ENCODE data around the gene ABCG1.

Gene ABCG1

DNA sequence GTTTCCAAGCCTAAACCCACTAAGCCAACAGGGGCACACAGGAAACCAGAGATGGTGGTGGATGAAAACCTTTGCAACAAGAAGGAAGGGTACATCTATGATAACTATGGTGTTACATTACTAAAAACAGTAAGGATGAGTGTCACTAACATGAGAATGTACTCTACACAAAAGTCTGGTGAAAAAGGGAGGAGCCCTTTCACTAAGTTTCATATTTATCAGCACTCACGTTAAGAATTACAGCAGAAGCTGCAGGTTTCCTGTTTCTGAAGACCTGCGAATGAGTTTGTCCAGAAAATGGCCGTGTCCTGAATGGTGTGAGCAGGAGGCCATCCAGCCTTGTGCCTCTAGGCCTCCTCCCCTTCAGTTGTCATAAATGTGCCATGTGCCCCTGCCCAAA lies 17.8 kb downstream of the ABCG1 start:
- H3K36me3 Mint-ChIP-seq: peaks cover 7% of the 10 kb centered on the region
- CTCF ChIA-PET: interaction anchor here (0.9 to 4.4 kb wide), 5 partner anchors 13 to 24 kb away, joined by 3 to 56 read pairs (median 5); no protein-coding TSS in a partner anchor
- DNase-seq: no peak
- H3K27me3 Mint-ChIP-seq: no peaks in the 10 kb centered on the region
- peak overlapping the region; percentile 40 for H3K4me3 Mint-ChIP-seq
- H3K27ac Mint-ChIP-seq: peak overlapping the region; percentile 77
- no peaks in the 10 kb centered on the region for H3K9me3 Mint-ChIP-seq
- peaks cover 83% of the 10 kb centered on the region for H3K4me1 Mint-ChIP-seq

DNA sequence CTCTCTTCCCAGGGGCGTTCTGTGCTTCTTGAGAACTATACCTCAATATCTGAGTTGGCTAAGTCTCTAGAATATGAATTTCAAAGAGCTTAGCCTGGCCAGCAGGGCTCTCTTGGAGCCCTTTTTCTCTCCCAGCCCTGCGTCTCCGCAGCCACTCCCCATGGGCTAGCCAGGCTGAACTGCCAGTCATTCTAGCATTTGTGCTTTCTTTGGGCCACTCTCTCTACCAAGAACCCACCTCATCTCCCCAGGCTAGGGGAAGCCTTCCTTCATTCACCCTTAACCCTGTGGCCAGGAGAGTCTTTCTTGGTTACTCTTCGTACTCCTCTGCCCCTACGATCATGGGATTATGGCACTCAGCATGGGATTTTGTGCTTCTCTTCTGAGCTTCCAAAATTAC lies 18.2 kb downstream of the ABCG1 start:
- DNase-seq: no peak
- Mint-ChIP-seq H3K27ac (peak overlapping the region; percentile 77), H3K4me3 (no peak overlapping the region), H3K36me3 (peaks cover 6% of the 10 kb centered on the region), H3K9me3 (no peaks in the 10 kb centered on the region), H3K4me1 (peaks cover 78% of the 10 kb centered on the region), H3K27me3 (no peaks in the 10 kb centered on the region)
- CTCF ChIA-PET: interaction anchor here (0.9 to 4.4 kb wide), 7 partner anchors 14 to 73 kb away, joined by 3 to 56 read pairs (median 5); no protein-coding TSS in a partner anchor

DNA sequence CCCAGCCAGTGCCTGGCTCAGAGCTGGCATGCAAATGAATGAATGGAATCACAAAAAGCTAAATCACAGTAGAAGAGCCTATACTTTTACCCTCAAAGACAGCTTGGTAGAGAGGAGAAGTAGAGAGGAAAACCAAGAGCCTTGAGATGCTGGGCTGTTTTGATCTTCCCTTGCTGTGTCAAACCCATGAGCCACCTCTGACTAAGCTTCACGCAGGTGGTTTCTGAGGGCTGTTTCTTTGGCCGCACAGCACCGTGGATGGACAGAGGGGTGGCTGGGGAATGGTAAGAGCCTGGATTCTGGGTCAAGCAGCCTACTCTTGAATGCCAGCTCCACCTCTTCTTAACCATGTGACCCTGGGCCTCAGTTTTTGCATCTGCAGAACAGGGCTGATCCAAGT lies 18.6 kb downstream of the ABCG1 start:
- Mint-ChIP-seq H3K36me3 (peaks cover 2% of the 10 kb centered on the region), H3K4me3 (no peak overlapping the region), H3K4me1 (peaks cover 78% of the 10 kb centered on the region), H3K27me3 (no peaks in the 10 kb centered on the region), H3K27ac (peak overlapping the region; percentile 77), H3K9me3 (no peaks in the 10 kb centered on the region)
- DNase-seq: peak; percentile 47
- CTCF ChIA-PET: interaction anchor here (0.9 to 4.4 kb wide), 8 partner anchors 14 to 92 kb away, joined by 3 to 56 read pairs (median 6); no protein-coding TSS in a partner anchor

DNA sequence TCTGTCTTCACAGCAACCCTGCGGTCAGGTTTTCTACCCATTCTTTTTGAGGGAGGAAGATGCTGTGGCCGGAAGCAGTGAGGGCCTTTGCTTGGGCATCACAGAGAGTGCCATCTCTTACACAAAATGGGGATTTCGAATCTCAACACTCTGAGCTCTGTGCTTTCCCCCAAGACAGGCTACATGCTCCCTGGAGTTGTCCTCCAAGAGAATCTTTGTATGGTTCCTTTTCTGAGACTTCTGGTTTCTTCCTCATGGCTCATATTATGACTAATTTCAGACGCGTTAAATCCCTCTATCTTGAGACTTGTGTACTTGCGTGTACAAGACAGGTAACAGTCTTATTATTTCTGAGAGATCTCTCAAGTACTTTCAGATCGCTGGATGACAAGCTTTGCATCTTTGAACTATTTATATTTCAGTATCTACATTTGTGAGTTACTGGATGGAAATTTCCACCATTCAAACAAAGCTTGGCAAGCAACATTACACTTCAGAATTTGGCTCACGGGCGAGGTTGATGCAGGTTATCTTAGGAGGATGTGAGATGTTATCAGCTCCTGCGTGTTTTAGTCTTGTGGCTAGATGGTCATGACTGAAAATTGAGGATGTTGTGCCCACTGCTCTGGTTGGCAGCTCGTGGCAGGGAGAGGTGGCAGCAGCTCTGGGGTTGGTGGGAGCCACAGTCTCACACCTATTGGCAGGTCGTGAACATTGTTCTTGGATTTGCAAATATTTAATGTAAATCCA lies 19.4 kb downstream of the ABCG1 start:
- Mint-ChIP-seq H3K27ac (peak overlapping the region; percentile 77), H3K27me3 (no peaks in the 10 kb centered on the region), H3K9me3 (no peaks in the 10 kb centered on the region), H3K4me1 (peaks cover 70% of the 10 kb centered on the region), H3K36me3 (no peaks in the 10 kb centered on the region), H3K4me3 (peak overlapping the region; percentile 43)
- DNase-seq: peak; percentile 70
- CTCF ChIA-PET: interaction anchor here (0.7 to 4.4 kb wide), 16 partner anchors 8 to 93 kb away, joined by 3 to 56 read pairs (median 4); no protein-coding TSS in a partner anchor

GRCh38 chr21:42239556-42239955 lies 20.6 kb downstream of the ABCG1 start:
- Mint-ChIP-seq H3K4me1 (peaks cover 58% of the 10 kb centered on the region), H3K4me3 (no peak overlapping the region), H3K27me3 (no peaks in the 10 kb centered on the region), H3K36me3 (no peaks in the 10 kb centered on the region), H3K9me3 (no peaks in the 10 kb centered on the region), H3K27ac (no peak overlapping the region)
- CTCF ChIA-PET: interaction anchor here (0.9 to 4.4 kb wide), 9 partner anchors 9 to 94 kb away, joined by 3 to 56 read pairs (median 6); no protein-coding TSS in a partner anchor
- DNase-seq: peak; percentile 46

DNA sequence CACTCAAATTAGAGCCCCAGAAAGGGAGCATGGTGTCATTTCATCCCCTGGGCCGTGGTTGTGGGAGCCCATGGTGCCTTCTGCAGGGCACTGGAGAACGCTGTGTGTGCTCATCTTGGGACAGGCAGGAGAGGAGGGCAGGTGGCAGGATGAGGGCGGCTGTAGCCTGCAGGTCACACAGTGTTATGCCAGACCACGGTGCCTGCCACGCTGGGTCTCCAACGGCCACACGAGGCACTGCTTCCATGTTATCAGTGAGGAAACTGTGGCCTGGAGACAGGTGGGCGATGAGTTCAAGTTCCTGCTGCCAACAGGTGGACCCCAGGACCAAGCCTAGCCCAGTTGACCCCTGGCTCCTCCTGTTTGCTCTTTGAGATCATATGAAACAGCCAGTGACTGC lies 21.0 kb downstream of the ABCG1 start:
- no peaks in the 10 kb centered on the region for H3K9me3 Mint-ChIP-seq
- H3K4me3 Mint-ChIP-seq: no peak overlapping the region
- H3K27ac Mint-ChIP-seq: no peak overlapping the region
- no peaks in the 10 kb centered on the region for H3K27me3 Mint-ChIP-seq
- no peaks in the 10 kb centered on the region for H3K36me3 Mint-ChIP-seq
- H3K4me1 Mint-ChIP-seq: peaks cover 57% of the 10 kb centered on the region
- DNase-seq: no peak
- CTCF ChIA-PET: interaction anchor here (1.4 to 4.4 kb wide), 6 partner anchors 12 to 95 kb away, joined by 3 to 56 read pairs (median 8); no protein-coding TSS in a partner anchor

GRCh38 chr21:42242611-42243010 lies 23.7 kb downstream of the ABCG1 start:
- Mint-ChIP-seq H3K27me3 (peaks cover 7% of the 10 kb centered on the region), H3K36me3 (no peaks in the 10 kb centered on the region), H3K9me3 (no peaks in the 10 kb centered on the region), H3K4me1 (peaks cover 35% of the 10 kb centered on the region), H3K27ac (no peak overlapping the region), H3K4me3 (no peak overlapping the region)
- no peak for DNase-seq
- CTCF ChIA-PET: interaction anchor here (1.0 to 2.5 kb wide), 4 partner anchors 8 to 97 kb away, joined by 3 to 5 read pairs (median 4); no protein-coding TSS in a partner anchor

DNA sequence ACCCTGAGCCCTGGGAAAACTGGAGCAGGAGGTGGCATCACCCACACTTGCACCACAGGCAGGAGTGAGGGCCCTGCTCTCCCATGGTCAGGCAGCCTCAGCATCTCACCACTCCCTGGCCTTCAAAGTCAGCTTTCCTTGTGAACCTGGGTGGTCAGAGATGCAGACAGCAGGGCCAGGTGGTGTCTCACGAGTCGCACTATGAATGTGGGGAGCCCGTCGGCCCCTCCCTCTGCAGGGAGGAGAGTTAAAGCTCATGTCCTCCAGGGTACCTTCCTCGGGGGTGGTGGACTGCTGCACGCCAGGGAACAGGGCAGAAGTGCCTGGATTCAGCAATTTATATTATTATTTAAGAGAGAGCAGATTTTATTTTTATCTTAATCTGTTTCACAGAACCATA lies 24.1 kb downstream of the ABCG1 start:
- Mint-ChIP-seq H3K4me1 (peaks cover 31% of the 10 kb centered on the region), H3K9me3 (no peaks in the 10 kb centered on the region), H3K36me3 (peaks cover 4% of the 10 kb centered on the region), H3K27ac (no peak overlapping the region), H3K27me3 (peaks cover 7% of the 10 kb centered on the region), H3K4me3 (no peak overlapping the region)
- DNase-seq: no peak
- CTCF ChIA-PET: interaction anchor here (1.0 to 2.5 kb wide), 5 partner anchors 8 to 98 kb away, joined by 3 to 6 read pairs (median 5); no protein-coding TSS in a partner anchor

- CTCF ChIA-PET: interaction anchor here (0.7 to 1.6 kb wide), 5 partner anchors 11 to 79 kb away, joined by 3 to 7 read pairs (median 3); no protein-coding TSS in a partner anchor
- no peak overlapping the region for H3K27ac Mint-ChIP-seq
- H3K9me3 Mint-ChIP-seq: no peaks in the 10 kb centered on the region
- H3K36me3 Mint-ChIP-seq: peaks cover 7% of the 10 kb centered on the region
- peaks cover 7% of the 10 kb centered on the region for H3K27me3 Mint-ChIP-seq
- H3K4me3 Mint-ChIP-seq: no peak overlapping the region
- peaks cover 11% of the 10 kb centered on the region for H3K4me1 Mint-ChIP-seq
- no peak for DNase-seq
These were observed 26.6 kb downstream of the ABCG1 start for GRCh38 chr21:42245331-42246193.

- DNase-seq: no peak
- peaks cover 10% of the 10 kb centered on the region for H3K4me1 Mint-ChIP-seq
- peaks cover 7% of the 10 kb centered on the region for H3K27me3 Mint-ChIP-seq
- H3K9me3 Mint-ChIP-seq: no peaks in the 10 kb centered on the region
- peaks cover 7% of the 10 kb centered on the region for H3K36me3 Mint-ChIP-seq
- H3K4me3 Mint-ChIP-seq: no peak overlapping the region
- CTCF ChIA-PET: no interaction called here
- H3K27ac Mint-ChIP-seq: no peak overlapping the region
These were observed 28.8 kb downstream of the ABCG1 start for GRCh38 chr21:42247716-42248115.

DNA sequence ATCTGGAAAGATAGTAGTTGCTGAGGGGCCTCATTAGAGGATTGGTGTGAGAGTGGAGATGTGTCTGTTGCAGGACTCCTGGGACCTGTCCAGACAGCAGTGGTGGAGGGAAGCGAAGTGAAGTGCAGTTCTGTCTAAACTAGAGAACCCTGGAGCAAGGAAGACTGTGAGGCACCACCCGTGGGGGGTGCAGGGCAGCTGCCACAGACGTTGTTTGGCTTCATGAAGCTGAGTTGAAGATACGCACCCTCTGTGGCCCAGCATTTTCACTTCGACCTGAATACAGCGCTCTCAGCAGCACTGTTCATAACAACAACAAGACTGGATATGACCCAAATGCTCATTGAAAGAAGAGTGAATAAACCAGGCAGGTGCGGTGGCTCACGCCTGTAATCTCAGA lies 29.3 kb downstream of the ABCG1 start:
- Mint-ChIP-seq H3K36me3 (peaks cover 7% of the 10 kb centered on the region), H3K27ac (no peak overlapping the region), H3K4me1 (peaks cover 10% of the 10 kb centered on the region), H3K27me3 (peaks cover 7% of the 10 kb centered on the region), H3K9me3 (no peaks in the 10 kb centered on the region), H3K4me3 (no peak overlapping the region)
- CTCF ChIA-PET: no interaction called here
- DNase-seq: no peak

DNA sequence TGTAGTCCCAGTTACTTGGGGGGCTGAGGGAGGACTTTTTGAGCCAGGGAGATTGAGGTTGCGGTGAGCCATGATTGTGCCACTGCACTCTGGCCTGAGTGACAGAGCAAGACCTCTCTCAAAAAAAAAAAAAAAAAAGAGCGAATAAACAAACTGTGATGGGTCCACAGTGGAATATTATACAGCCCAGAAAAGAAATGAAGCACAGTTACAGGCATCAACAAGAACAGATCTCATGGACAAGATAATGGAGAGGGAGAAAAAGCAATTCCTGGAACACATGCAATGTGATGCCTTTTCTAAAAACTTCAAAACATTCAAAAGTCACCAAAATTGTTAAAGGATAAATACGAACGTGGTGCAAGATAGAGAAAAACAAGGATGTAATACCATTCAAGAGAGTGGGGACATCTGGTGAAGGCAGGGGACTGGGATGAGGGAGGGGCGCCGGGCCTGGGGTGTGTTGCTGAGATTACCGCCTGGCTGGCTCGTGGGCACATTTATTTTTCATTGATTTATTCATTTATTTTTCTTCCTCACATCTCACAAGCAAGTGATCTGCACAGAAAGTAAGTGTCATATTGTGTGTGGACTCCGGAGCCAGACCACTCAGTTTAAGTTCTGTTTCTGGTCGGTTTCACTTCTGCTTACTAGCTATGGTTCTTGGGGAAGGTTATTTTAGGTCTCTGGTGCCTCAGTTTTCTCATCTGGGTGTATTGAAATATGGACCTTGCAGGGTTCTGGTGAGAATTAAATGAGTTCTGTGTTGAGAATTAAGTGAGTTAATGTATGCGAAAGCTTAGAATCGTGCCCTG lies 30.1 kb downstream of the ABCG1 start:
- Mint-ChIP-seq H3K9me3 (no peaks in the 10 kb centered on the region), H3K27me3 (peaks cover 7% of the 10 kb centered on the region), H3K4me1 (peaks cover 15% of the 10 kb centered on the region), H3K36me3 (peaks cover 7% of the 10 kb centered on the region), H3K27ac (no peak overlapping the region), H3K4me3 (no peak overlapping the region)
- no peak for DNase-seq
- CTCF ChIA-PET: interaction anchor here (0.7 to 2.4 kb wide), 2 partner anchors 10 to 14 kb away, joined by 3 to 14 read pairs; no protein-coding TSS in a partner anchor

All from activated naive CD4-positive, alpha-beta T cell treated with anti-CD3 and anti-CD28 coated beads, Interleukin-2, amount 10 ng/mL, durations not matched to agents 7 days and 5 days (primary cell).